Measurements from ENCODE around the gene TFCP2L1.

GRCh38 chr2:121333231-121333630 is 48.2 kb upstream of the TFCP2L1 start:
- no peak for TF ChIP-seq CTCF (conservative IDR thresholded peaks at IDR 0.05)
- TF ChIP-seq ZFX (IDR thresholded peaks at IDR 0.05): no peak

All from C4-2B (cell line).